Progenitor cell of endocrine pancreas (in vitro differentiated cells): Measurements from ENCODE around the gene VPS8. TPM values are rescaled to one million over a fixed set of nuclear protein-coding genes. Genes with fewer than 3 reads are reported as not detected.

Experiments
- total RNA-seq: library from RNA; stranded (reverse); gene quantifications from 2 replicates; pipeline ENCODE4 v1.2.1, GENCODE V29; 2021

VPS8 gene
- total RNA-seq, 1 donor from 2014 or later: 89.4 TPM

Other genes with a start within 250 kb of the VPS8 start
- gene MAGEF1, start 100.1 kb upstream of the VPS8 start, total RNA-seq: 60.1 and 62.7 TPM in 2 replicates